ENCODE results near the gene GPATCH4.

DNA sequence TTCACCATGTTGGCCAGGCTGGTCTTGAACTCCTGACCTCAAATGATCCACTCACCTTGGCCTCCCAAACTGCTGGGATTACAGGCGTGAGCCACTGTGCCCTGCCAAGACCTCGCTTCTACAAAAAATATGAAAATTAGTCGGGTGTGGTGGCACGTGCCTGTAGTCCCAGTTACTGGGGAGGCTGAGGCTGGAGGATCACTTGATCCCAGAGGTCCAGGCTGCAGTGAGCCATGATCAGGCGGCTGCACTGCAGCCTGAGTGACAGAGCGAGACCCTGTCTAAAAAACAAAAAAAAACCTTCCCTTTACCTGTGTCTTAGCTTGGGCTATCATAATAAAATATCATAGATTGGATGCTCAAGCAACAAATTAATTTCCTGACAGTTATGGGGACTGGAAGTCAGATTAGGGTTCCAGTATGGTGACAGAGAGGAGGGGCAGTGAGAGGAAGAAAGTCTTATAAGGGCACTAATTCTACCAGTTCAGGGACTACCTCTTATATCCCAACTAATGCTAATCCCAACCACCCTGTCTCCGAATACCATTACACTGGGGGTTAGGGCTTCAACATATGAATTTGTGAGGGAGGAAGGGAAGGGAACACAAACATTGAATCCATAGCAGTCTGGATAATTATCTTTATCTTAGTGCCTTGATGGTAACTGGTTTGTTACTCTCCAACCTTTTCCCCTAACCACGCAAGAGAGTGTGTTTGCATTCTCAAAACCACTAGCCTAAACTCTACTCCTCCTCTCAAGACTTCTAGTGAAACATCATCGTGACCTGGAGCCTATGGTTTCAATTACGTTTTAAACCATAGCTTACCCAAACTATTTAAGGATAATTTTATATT is 10.7 kb downstream of the GPATCH4 start:
- TF ChIP-seq POLR2A (IDR thresholded peaks at IDR 0.05; ENCODE audit: low read depth, low read length) (no peak; the same call in 1 of the 2 replicates), POLR2AphosphoS5 (IDR thresholded peaks at IDR 0.05; ENCODE audit: low read depth, low read length) (no peak)

All from GM12892 (cell line).